Transverse colon (tissue), 4 donors: ENCODE measurements around the gene MICAL1. TPM values are rescaled to one million over a fixed set of nuclear protein-coding genes. Genes with fewer than 3 reads are reported as not detected.
A peak's percentile ranks its signal among the peaks of the same experiment; 100 is the strongest.
"Not testable (repeated sequence)": the region's sequence is repeated elsewhere in the genome, so short reads cannot be mapped to it uniquely, and the experiment has no call there.

Experiments
- DNase-seq: peaks from one replicate; pipeline ENCODE4 v3.0.0-alpha.2; 2019
- H3K27ac ChIP-seq, 4 donors: fragments of 200-600 bp; sonication (generic); 2 replicates each; pipeline ENCODE4 v1.5.1; 2016 to 2018; ENCODE audit warnings: inconsistent platforms in 4 of 4
- H3K27me3 ChIP-seq: fragments of 200-600 bp; sonication (generic); 2 replicates; pipeline ENCODE4 v1.5.1; 2017; ENCODE audit warnings: inconsistent platforms
- H3K36me3 ChIP-seq, 4 donors: fragments of 200-600 bp; sonication (generic); 2 replicates each; pipeline ENCODE4 v1.5.1; 2017 to 2019; ENCODE audit warnings: inconsistent platforms in 4 of 4
- H3K4me1 ChIP-seq, 4 donors: fragments of 200-600 bp; sonication (generic); 2 replicates each; pipeline ENCODE4 v1.5.1; 2017 to 2020; ENCODE audit warnings: inconsistent platforms in 4 of 4
- H3K4me3 ChIP-seq, 4 donors: fragments of 200-600 bp; sonication (generic); 1 replicate in 1 of 4; 2 replicates in 3 of 4; pipeline versions ENCODE4 v1.5.1 to v1.6.1; 2017 to 2019; ENCODE audit warnings: inconsistent platforms in 4 of 4
- H3K9me3 ChIP-seq, 2 donors: fragments of 200-600 bp; sonication (generic); 2 replicates each; pipeline ENCODE4 v1.5.1; 2017 to 2019; ENCODE audit warnings: inconsistent platforms in 2 of 2
- EP300 ChIP-seq: sonication (generic); formaldehyde crosslinking; IDR thresholded peaks from one replicate; pipeline ENCODE4 v1.6.1; 2017; ENCODE audit warnings: antibody characterized with exemption, low read depth
- POLR2A ChIP-seq: fragments of 450-650 bp; IDR thresholded peaks from one replicate; pipeline ENCODE4 v1.6.1; 2016; ENCODE audit warnings: antibody characterized with exemption, mild to moderate bottlenecking, moderate library complexity
- POLR2AphosphoS5 ChIP-seq, 3 donors: sonication (generic); formaldehyde crosslinking; IDR thresholded peaks; one replicate each; pipeline ENCODE4 v1.6.1; 2016; ENCODE audit warnings: antibody characterized with exemption in 3 of 3
- WGBS, 2 donors: methylation state at CpG; one replicate each; pipeline ENCODE4 v1.1.5; 2018; ENCODE audit warnings: low coverage in 1 of 2; 5-methylcytosine and 5-hydroxymethylcytosine counted together
- in situ Hi-C, 4 donors: fragments of 200-750 bp; cut with MboI; loops; one replicate each; pipeline versions ENCODE4 v1.15.0 to v1.15.1; 2017; ENCODE audit warnings: low sequenced_read_pairs in 3 of 4, low pct_ligation_motif_present in 1 of 4, low pct_unique_long_range_greater_than_20kb in 1 of 4
- intact Hi-C: fragments of 100-400 bp; cut with DNase I; formaldehyde crosslinking; loops from one replicate; pipeline ENCODE4 v1.15.1; 2023; ENCODE audit warnings: low total_unique reads
- total RNA-seq, 4 donors: library from RNA; depleted of rRNA; stranded (reverse); fragments of >200 nt; gene quantifications; one replicate each; pipeline ENCODE4 v1.1.0, GENCODE V29; 2016
- TF ChIP-seq, protein P1 (sequence below), 5 experiments: fragments of 200-600 bp in 3 of 5; fragments of 450-650 bp in 2 of 5; sonication (generic) in 3 of 5; IDR thresholded peaks; 1 replicate in 2 of 5; 2 replicates in 3 of 5; pipeline ENCODE4 v1.5.1; 2016 to 2017; ENCODE audit warnings: antibody characterized with exemption in 5 of 5, inconsistent platforms in 3 of 5, mild to moderate bottlenecking in 2 of 5, moderate library complexity in 1 of 5

The MICAL1 gene
- total RNA-seq, 4 donors from 2014 or later = 85.3 to 241 (median 121) TPM

DNA sequence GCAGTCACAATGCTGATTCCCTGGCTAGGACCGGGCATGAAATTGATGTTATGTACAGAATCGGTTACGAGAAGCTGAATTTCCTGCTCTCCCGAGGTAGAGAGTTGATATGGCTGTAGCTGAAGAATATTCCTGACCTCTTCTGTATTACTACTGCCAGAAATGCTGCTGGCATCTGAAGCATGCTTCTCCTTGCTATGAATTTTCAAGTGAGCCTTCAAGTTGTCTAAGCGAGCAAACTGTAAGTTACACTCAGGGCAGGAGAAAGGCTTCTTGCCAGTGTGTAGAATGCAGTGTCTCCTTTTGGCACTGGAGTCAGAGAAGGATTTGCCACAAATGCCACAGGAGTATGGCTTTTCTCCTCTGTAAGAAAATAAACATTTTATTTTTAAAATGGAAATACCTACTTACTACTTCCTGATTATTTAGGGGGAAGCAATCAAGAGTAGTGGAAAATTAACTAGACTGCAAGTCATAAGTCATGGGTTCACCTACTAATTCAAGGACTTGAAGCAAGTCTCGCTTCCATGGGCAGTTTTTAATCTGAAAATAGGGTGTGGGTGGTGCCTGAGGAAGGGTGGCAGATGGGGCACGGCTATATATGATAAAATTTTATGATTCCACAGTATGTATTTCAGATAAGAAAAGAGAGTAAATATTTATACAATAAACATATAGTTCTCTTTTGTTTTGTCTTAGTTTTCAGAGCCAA, 10.8 kb upstream of the MICAL1 start:
- no peak overlapping the region for H3K4me3 ChIP-seq
- 68 to 71% methylated on average over 6 to 7 of the region's 7 CpGs for WGBS, 2 donors
- TF ChIP-seq POLR2AphosphoS5 (IDR thresholded peaks at IDR 0.05) = no peak
- no peak for TF ChIP-seq POLR2A
- TF ChIP-seq EP300 = no peak
- TF ChIP-seq, protein P1, sequence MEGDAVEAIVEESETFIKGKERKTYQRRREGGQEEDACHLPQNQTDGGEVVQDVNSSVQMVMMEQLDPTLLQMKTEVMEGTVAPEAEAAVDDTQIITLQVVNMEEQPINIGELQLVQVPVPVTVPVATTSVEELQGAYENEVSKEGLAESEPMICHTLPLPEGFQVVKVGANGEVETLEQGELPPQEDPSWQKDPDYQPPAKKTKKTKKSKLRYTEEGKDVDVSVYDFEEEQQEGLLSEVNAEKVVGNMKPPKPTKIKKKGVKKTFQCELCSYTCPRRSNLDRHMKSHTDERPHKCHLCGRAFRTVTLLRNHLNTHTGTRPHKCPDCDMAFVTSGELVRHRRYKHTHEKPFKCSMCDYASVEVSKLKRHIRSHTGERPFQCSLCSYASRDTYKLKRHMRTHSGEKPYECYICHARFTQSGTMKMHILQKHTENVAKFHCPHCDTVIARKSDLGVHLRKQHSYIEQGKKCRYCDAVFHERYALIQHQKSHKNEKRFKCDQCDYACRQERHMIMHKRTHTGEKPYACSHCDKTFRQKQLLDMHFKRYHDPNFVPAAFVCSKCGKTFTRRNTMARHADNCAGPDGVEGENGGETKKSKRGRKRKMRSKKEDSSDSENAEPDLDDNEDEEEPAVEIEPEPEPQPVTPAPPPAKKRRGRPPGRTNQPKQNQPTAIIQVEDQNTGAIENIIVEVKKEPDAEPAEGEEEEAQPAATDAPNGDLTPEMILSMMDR (IDR thresholded peaks at IDR 0.05) = no peak
- H3K4me1 ChIP-seq = peaks cover 0 to 17% (median 4%) of the 10 kb centered on the region in 4 donors
- H3K27me3 ChIP-seq = no peaks in the 10 kb centered on the region
- in situ Hi-C loops = no loop called here
- H3K9me3 ChIP-seq = no peaks in the 10 kb centered on the region
- intact Hi-C loops = no loop called here
- peaks cover 0 to 34% (median 7%) of the 10 kb centered on the region in 4 donors for H3K36me3 ChIP-seq
- no peak for DNase-seq
- H3K27ac ChIP-seq = peak overlapping the region; percentile 29 to 71 (median 48)

DNA sequence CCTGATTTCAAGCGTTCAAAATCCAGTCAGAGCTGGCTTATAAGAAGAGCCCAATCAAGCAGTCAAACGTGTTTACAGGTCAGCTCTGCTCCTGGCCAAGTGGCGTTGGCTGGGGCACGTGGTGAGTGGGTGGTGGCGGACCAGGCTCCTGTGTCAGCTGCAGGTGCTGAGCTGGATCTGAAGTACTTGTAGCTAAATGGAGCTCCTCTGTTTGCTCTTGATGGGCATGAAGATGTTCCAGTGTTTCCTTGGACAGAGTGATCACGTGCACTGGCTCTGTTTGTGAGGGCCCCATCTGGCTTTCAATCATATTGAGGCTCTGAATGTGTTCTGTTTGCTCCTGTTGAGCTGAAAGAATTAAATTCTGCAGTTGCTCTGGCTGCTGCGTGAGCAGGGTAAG, 10.2 kb upstream of the MICAL1 start:
- in situ Hi-C loops (no loop called here), intact Hi-C loops (no loop called here)
- H3K27ac ChIP-seq = peak overlapping the region; percentile 29 to 71 (median 48)
- peaks cover 0 to 17% (median 4%) of the 10 kb centered on the region in 4 donors for H3K4me1 ChIP-seq
- TF ChIP-seq POLR2A (no peak), POLR2AphosphoS5 (IDR thresholded peaks at IDR 0.05) (no peak), EP300 (no peak)
- TF ChIP-seq, protein P1 (IDR thresholded peaks at IDR 0.05) = no peak
- no peaks in the 10 kb centered on the region for H3K9me3 ChIP-seq
- WGBS, 2 donors = 70 to 74% methylated on average over 2 to 7 of the region's 7 CpGs
- DNase-seq = no peak
- no peaks in the 10 kb centered on the region for H3K27me3 ChIP-seq
- peaks cover 0 to 36% (median 8%) of the 10 kb centered on the region in 4 donors for H3K36me3 ChIP-seq
- H3K4me3 ChIP-seq = no peak overlapping the region

DNA sequence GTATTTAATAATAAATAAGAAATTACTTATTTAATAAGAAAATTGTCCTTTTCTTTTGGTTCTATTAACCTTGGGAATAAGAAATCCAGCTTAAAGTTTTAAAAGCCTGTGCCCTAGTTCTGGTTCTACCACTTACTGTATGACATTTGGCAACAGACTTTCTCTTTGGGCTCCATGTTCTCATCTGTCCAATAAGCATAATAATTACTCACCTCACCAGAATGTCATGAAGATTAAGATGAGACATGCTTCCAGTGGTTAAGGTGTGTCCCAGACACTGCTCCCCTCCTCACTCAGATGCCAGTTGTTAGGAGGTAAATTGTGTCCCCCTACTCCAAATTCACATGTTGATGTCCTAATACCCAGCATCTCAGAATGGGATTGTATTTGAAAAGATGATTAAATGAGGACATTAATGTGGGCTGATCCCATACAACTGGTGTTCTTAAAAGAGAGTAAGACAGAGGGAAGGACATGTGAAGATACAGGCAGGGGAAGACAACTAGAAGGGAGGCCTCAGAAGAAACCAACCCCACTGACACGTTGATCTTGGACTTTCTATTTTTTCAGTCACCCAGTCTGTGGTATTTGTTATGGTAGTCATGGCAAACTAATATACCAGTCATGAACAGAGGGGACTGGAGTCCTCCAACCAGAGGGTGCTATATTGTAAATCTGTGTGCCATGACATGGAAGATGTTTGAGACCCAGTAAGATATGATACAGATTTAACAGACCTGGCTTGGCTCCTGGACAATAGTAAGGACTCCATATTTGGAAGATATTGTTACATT, 6.4 kb upstream of the MICAL1 start:
- TF ChIP-seq EP300 (no peak), POLR2AphosphoS5 (IDR thresholded peaks at IDR 0.05) (no peak), POLR2A (no peak)
- TF ChIP-seq, protein P1 (IDR thresholded peaks at IDR 0.05) = no peak
- Histone ChIP-seq H3K4me1 (peaks cover under 1 to 21% (median 8%) of the 10 kb centered on the region in 4 donors), H3K27me3 (no peaks in the 10 kb centered on the region), H3K4me3 (no peak overlapping the region), H3K27ac (no peak overlapping the region), H3K9me3 (no peaks in the 10 kb centered on the region), H3K36me3 (peaks cover 0 to 30% (median 8%) of the 10 kb centered on the region in 4 donors)
- 92% methylated on average over 1 of the region's 1 CpG; no CpG with 5 or more reads in 1 of the 2 donors for WGBS, 2 donors
- in situ Hi-C loops = no loop called here
- intact Hi-C loops = no loop called here
- DNase-seq = no peak

DNA sequence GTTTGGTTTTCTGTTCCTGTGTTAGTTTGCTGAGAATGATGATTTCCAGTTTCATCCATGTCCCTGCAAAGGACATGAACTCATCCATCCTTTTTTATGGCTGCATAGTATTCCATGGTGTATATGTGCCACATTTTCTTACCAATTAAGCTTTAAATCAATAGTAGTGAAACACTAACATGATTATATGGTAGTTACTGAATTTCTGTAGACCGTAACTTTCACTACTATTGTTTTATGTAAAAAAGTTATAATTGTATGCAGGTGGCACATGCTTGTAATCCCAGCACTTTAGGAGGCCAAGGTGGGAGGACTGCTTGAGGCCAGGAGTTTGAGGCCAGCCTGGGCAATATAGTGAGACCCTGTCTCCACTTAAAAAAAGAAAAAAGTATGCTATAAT, 5.6 kb upstream of the MICAL1 start:
- H3K9me3 ChIP-seq, H3K27me3 ChIP-seq, H3K4me3 ChIP-seq, in situ Hi-C loops, intact Hi-C loops, DNase-seq, H3K27ac ChIP-seq: not testable (repeated sequence)
- peaks cover 0 to 30% (median 8%) of the 10 kb centered on the region in 4 donors for H3K36me3 ChIP-seq
- 97% methylated on average over 1 of the region's 1 CpG; no CpG with 5 or more reads in 1 of the 2 donors for WGBS, 2 donors
- H3K4me1 ChIP-seq = peaks cover 6 to 22% (median 15%) of the 10 kb centered on the region in 4 donors
